Thyroid gland (tissue), 4 donors: ENCODE results near the gene RNF5.

Source experiments
- POLR2A ChIP-seq, 2 donors: fragments of 450-650 bp; IDR thresholded peaks; one replicate each; pipeline ENCODE4 v1.6.1; 2017; ENCODE audit warnings: antibody characterized with exemption in 2 of 2, mild to moderate bottlenecking in 2 of 2, moderate library complexity in 1 of 2
- TF ChIP-seq, protein P1 (sequence below), 6 experiments: fragments of 200-600 bp in 3 of 6; fragments of 450-650 bp in 3 of 6; sonication (generic) in 3 of 6; IDR thresholded peaks; one replicate each; pipeline ENCODE4 v1.5.1; 2016 to 2019; ENCODE audit warnings: antibody characterized with exemption in 6 of 6, mild to moderate bottlenecking in 2 of 6, inconsistent platforms in 1 of 6, moderate library complexity in 1 of 6

DNA sequence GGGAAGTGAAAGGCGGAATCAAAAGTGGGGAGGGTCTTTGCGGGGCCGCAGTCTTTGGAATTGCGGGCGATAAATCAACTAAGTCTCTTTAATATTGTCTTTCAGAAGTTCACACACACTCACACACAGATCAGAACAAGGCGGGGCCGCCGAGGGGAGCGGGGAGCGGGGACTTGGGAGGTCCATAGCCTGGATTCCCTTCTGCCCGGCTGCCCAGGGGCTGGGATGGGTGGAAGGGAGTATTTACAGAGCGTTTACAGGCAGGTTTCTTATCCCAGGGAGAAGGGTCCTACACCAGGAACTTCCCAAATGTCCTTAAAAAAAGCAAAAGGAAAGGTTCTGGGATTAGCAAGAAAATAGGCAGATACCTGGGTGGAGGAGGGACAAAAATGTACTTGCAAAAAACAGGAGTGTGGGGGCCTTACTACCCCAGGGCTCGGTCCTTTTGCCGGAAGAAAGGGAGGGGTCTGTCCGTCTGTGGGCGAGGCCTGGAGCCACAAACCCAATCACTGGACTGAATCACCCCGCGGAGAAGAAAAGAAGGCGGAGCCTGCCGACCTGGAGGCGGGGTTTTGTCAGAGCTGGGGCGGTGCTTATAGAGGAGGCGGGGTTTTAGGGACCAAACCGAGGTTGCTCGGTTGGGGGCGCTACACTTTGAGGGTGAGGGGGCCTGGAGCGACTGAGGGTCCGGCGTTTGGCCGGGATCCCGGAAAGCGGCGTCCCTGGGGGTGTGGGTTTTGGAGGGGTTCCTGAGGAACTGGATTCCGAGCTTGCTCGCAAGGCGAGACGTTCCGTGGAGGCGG lies 29.7 kb upstream of the RNF5 start:
- TF ChIP-seq, protein P1, sequence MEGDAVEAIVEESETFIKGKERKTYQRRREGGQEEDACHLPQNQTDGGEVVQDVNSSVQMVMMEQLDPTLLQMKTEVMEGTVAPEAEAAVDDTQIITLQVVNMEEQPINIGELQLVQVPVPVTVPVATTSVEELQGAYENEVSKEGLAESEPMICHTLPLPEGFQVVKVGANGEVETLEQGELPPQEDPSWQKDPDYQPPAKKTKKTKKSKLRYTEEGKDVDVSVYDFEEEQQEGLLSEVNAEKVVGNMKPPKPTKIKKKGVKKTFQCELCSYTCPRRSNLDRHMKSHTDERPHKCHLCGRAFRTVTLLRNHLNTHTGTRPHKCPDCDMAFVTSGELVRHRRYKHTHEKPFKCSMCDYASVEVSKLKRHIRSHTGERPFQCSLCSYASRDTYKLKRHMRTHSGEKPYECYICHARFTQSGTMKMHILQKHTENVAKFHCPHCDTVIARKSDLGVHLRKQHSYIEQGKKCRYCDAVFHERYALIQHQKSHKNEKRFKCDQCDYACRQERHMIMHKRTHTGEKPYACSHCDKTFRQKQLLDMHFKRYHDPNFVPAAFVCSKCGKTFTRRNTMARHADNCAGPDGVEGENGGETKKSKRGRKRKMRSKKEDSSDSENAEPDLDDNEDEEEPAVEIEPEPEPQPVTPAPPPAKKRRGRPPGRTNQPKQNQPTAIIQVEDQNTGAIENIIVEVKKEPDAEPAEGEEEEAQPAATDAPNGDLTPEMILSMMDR (IDR thresholded peaks at IDR 0.05) = no peak
- no peak for TF ChIP-seq POLR2A (IDR thresholded peaks at IDR 0.05)
